Left renal cortex interstitium (tissue), 4 donors: ENCODE measurements around the gene TADA2A. TPM values are rescaled to one million over a fixed set of nuclear protein-coding genes. Genes with fewer than 3 reads are reported as not detected.

ENCODE experiments used
- DNase-seq, 4 donors: peaks; one replicate each; pipeline ENCODE4 v3.0.0-alpha.2; 2013; ENCODE audit warnings: low read depth in 4 of 4, low spot score in 2 of 4, missing footprints in 1 of 4
- polyA plus RNA-seq, 4 donors: library from polyadenylated mRNA; unstranded; fragments of 120-200 nt; gene quantifications; one replicate each; pipeline ENCODE4 v1.2.1, GENCODE V29; 2013; ENCODE audit not compliant: insufficient read length in 4 of 4

TADA2A gene
- polyA plus RNA-seq, 4 donors = 12.9 to 29.1 (median 26.9) TPM

GRCh38 chr17:37519251-37519985, 112.7 kb downstream of the TADA2A start:
- no peak for DNase-seq

GRCh38 chr17:37520174-37520573, 113.5 kb downstream of the TADA2A start:
- no peak for DNase-seq

- no peak for DNase-seq
These were observed 115.1 kb downstream of the TADA2A start for GRCh38 chr17:37521821-37522220.

GRCh38 chr17:37523715-37524219, 117.1 kb downstream of the TADA2A start:
- no peak for DNase-seq

GRCh38 chr17:37527249-37527851, 120.7 kb downstream of the TADA2A start:
- DNase-seq = peak in 2 of 4 donors; percentile 23 to 38

Other genes with a start within 250 kb of the TADA2A start
- gene C17orf78, start 30.9 kb upstream of the TADA2A start, polyA plus RNA-seq = under 1 TPM in 2 of 4 donors, not detected in 2; 0.38 to 0.42 TPM
- gene ACACA, start 50 bp upstream of the TADA2A start, polyA plus RNA-seq = 10 to 100 TPM; 31.1 to 50.1 (median 38.6) TPM
- gene DUSP14, start 83.0 kb downstream of the TADA2A start, polyA plus RNA-seq = 10 to 100 TPM; 14.0 to 16.5 (median 15.3) TPM
- gene SYNRG, start 202.5 kb downstream of the TADA2A start, polyA plus RNA-seq = 10 to 100 TPM; 35.9 to 46.5 (median 42.4) TPM
- gene DDX52, start 236.6 kb downstream of the TADA2A start, polyA plus RNA-seq = 10 to 100 TPM; 36.3 to 45.3 (median 42.1) TPM